ENCODE results near the gene TMEM131.
"Not testable (repeated sequence)": the region's sequence is repeated elsewhere in the genome, so short reads cannot be mapped to it uniquely, and the experiment has no call there.

The TMEM131 gene

DNA sequence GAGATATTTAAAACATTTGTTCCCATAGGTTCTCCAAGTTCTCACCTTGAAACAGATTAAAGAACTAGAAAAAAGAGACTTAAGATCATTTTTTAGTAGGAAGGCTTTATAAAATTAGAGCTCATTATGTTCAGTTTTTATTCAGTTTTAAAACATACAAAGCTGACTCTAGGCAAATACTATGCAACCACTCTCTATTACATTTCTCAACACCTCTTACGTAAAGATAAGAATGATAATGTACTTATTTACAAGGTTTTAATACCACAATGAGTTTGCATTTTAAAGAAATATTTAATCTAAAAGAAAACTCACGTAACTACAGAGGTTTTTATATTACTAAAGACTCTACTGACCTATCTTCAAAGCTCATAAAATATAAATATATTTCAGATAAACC is 68.8 kb downstream of the TMEM131 start:
- CTCF ChIA-PET, result interaction anchor here (0.9 to 1.8 kb wide), 4 partner anchors 10 to 37 kb away, joined by 3 to 6 read pairs (median 4); no protein-coding TSS in a partner anchor
- POLR2A ChIA-PET, result no interaction called here

DNA sequence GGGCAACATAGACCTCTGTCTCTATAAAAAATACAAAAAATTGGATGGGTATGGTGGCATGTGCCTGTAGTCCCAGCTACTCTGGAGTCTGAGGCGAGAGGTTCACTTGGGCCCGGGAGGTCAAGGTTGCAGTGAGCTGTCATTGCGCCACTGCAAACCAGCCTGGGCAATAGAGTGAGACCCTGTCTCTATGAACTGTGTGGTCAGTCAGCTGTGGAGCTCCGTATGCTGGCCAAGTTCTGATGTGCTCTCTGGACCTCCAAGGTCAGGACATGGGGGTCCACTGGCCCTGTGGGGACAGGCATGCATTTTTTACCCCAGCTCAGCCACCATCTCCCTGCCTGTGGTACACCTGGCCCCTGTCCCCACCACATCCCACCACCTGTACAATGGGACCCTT is 71.6 kb downstream of the TMEM131 start:
- ChIA-PET POLR2A (no interaction called here), CTCF (interaction anchor here (0.7 to 1.0 kb wide), 2 partner anchors 11 to 29 kb away, joined by 3 to 4 read pairs; no protein-coding TSS in a partner anchor)
- no peak for DNase-seq (ENCODE audit: extremely low spot score)
- TF ChIP-seq, protein P1, sequence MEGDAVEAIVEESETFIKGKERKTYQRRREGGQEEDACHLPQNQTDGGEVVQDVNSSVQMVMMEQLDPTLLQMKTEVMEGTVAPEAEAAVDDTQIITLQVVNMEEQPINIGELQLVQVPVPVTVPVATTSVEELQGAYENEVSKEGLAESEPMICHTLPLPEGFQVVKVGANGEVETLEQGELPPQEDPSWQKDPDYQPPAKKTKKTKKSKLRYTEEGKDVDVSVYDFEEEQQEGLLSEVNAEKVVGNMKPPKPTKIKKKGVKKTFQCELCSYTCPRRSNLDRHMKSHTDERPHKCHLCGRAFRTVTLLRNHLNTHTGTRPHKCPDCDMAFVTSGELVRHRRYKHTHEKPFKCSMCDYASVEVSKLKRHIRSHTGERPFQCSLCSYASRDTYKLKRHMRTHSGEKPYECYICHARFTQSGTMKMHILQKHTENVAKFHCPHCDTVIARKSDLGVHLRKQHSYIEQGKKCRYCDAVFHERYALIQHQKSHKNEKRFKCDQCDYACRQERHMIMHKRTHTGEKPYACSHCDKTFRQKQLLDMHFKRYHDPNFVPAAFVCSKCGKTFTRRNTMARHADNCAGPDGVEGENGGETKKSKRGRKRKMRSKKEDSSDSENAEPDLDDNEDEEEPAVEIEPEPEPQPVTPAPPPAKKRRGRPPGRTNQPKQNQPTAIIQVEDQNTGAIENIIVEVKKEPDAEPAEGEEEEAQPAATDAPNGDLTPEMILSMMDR (IDR thresholded peaks at IDR 0.05; ENCODE audit: control extremely low read depth, extremely low read depth, low read depth, missing control alignments), result no peak

More for the DNA sequence above, 68.8 kb downstream of the TMEM131 start:
- DNase-seq (ENCODE audit: extremely low spot score), result no peak
- TF ChIP-seq, protein P1 (IDR thresholded peaks at IDR 0.05; ENCODE audit: control extremely low read depth, extremely low read depth, low read depth, missing control alignments), result no peak

DNA sequence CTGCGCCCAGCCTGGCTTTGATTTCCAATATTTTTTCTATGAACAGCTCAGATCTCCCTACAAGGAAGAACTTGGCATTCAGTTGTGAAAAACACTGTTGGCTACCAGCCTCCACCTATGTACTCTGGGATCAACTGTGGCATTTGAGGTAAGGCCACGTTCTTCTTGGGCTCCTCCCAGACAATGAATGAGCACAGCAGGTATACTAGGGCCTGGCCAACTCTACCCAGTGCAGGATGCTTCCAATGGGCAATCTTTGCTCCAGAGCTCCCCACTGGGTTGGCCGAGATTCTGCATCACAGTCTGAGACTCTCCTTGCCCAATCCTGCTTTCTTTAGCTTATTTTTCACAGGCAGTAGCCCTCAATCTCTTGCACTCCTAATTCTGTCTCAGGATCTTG is 75.9 kb downstream of the TMEM131 start:
- TF ChIP-seq, protein P1 (IDR thresholded peaks at IDR 0.05; ENCODE audit: control extremely low read depth, extremely low read depth, low read depth, missing control alignments), result no peak
- no peak for DNase-seq (ENCODE audit: extremely low spot score)
- ChIA-PET CTCF (interaction anchor here (1.3 to 1.5 kb wide), 3 partner anchors 10 to 14 kb away, joined by 3 to 4 read pairs (median 3); no protein-coding TSS in a partner anchor), POLR2A (no interaction called here)

DNA sequence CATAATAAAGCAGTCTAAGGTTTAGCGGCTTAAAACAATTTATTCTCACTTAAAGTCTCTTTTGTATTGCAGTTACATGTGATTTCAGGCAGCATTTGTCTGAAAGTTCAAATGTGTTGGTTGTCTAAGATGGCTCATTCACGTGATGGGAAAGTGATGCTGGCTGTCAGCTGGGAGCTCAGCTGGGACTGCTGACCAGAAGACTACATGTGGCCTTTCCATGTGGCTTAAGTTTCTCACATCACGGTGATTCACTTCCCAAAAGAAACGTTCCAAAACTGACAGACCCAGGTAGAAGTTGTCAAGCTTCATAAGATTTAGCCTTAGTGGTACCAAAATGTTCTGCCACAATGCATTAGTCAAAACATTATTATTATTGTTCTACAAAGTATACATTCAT is 76.9 kb downstream of the TMEM131 start:
- POLR2A ChIA-PET, result no interaction called here
- CTCF ChIA-PET, result interaction anchor here (0.8 to 1.5 kb wide), 2 partner anchors 11 to 13 kb away, joined by 3 to 4 read pairs; no protein-coding TSS in a partner anchor
- TF ChIP-seq, protein P1 (IDR thresholded peaks at IDR 0.05; ENCODE audit: control extremely low read depth, extremely low read depth, low read depth, missing control alignments), result no peak
- no peak for DNase-seq (ENCODE audit: extremely low spot score)

- CTCF ChIA-PET; DNase-seq (ENCODE audit: extremely low spot score); POLR2A ChIA-PET: not testable (repeated sequence)
Observed at GRCh38 chr2:97917668-97918067, 78.1 kb downstream of the TMEM131 start.

DNA sequence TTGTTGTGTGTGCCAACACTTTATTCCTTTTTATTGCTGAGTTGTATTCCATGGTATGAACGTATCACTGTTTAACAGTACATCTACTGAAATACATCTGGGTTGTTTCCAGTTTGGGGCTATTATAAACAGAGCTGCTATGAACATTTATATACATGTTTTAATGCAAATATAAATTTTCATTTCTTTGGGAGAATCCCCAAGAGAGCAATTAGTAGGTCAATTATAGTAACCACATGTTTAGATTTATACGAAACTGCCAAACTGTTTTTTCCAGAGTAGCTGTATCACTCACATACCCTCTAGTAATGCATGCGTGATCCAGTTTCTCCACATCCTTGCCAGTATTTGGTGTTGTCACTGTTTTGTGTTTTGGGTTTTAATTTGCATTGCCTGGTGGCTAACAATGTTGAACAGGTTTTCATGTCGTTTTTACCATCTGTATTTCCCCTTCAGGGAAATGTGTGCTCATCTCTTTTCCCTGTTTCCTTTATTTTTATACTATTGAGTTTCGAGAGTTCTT is 81.0 kb downstream of the TMEM131 start:
- DNase-seq (ENCODE audit: extremely low spot score), result no peak
- CTCF ChIA-PET, result interaction anchor here (1.5 kb wide), 1 partner anchor 12 kb away, joined by 4 read pairs; no protein-coding TSS in a partner anchor
- TF ChIP-seq, protein P1 (IDR thresholded peaks at IDR 0.05; ENCODE audit: control extremely low read depth, extremely low read depth, low read depth, missing control alignments), result no peak
- POLR2A ChIA-PET, result no interaction called here

- CTCF ChIA-PET, result interaction anchor here (1.5 kb wide), 1 partner anchor 13 kb away, joined by 4 read pairs; no protein-coding TSS in a partner anchor
- POLR2A ChIA-PET, result no interaction called here
- no peak for DNase-seq (ENCODE audit: extremely low spot score)
- TF ChIP-seq, protein P1 (IDR thresholded peaks at IDR 0.05; ENCODE audit: control extremely low read depth, extremely low read depth, low read depth, missing control alignments), result no peak
Observed at GRCh38 chr2:97913846-97914245, 81.9 kb downstream of the TMEM131 start.

Data from GM10248 (cell line).